ENCODE measurements around the gene KCNJ9. TPM values are rescaled to one million over a fixed set of nuclear protein-coding genes. Genes with fewer than 3 reads are reported as not detected.

KCNJ9 gene
- total RNA-seq, 1 experiment from 2014 or later = 0.05 TPM

DNA sequence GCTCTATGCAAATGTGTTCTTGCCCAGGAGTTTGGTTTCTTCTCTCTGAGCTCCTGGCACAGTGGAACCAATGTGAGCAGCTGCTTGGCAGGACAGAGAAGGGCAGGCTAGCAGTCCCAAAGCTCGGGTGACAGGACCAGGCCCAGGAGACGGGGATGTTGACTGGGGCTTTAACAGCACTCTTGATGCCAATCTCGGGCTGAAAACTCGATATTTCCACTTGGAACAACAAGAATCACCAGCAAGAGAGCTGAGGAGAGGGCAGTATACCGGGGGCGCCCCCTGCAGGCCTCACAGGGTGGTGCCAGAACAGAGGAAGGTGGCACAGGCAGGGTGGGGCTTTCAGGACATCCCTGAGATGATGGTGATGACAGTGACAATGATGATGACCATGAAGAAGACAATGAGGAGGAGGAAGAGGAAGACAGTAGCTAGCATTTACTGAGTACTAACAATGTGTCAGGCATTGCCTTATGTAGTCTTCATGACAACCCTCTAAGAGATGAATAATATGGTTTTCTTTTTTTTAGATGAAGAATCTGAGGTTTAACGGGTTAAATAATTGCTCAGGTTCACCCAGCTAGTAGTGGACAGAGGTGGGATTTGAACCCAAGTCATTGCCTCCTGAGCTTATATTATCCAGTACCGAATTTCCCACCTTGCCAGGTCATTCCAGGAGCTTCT, 2.7 kb upstream of the KCNJ9 start:
- Histone ChIP-seq H3K27me3 (ENCODE audit: insufficient read depth, low read length) (peaks cover 26% of the 10 kb centered on the region), H3K36me3 (ENCODE audit: control insufficient read depth in 1 of 2, insufficient read depth in 2 of 2, low read length in 2 of 2) (no peaks in the 10 kb centered on the region), H4K20me1 (ENCODE audit: insufficient read depth) (no peaks in the 10 kb centered on the region), H2AFZ (ENCODE audit: low read depth, low read length, poor library complexity, severe bottlenecking) (no peak overlapping the region), H3K27ac (ENCODE audit: low read depth, low read length) (no peak overlapping the region), H3K4me2 (ENCODE audit: low read length) (peak overlapping the region; percentile 15; the same call in 1 of the 2 replicates), H3K4me1 (ENCODE audit: control insufficient read depth in 1 of 2, insufficient read depth in 2 of 2, low read length in 2 of 2) (no peaks in the 10 kb centered on the region; a peak in 1 of 4 replicates), H3K9ac (ENCODE audit: low read length) (no peak overlapping the region), H3K4me3 (replicated peaks in 1 of 2; ENCODE audit: low read depth in 1 of 2, low read length in 2 of 2) (no peak overlapping the region), H3K9me2 (ENCODE audit: insufficient read depth) (no peaks in the 10 kb centered on the region), H3K79me2 (ENCODE audit: insufficient read depth, low read length) (no peaks in the 10 kb centered on the region), H3K9me3 (ENCODE audit: control insufficient read depth in 1 of 2, insufficient read depth in 1 of 2, low read depth in 1 of 2, low read length in 2 of 2) (no peaks in the 10 kb centered on the region)
- ChIA-PET RAD21 (ENCODE audit: low non-redundant PET in 1 of 2, low total read pairs in 2 of 2, uncharacterized antibody in 2 of 2, unreplicated experiment in 2 of 2) (interaction anchor here (1.0 to 1.7 kb wide), 3 partner anchors 20 to 32 kb away, joined by 3 to 7 read pairs (median 4); no protein-coding TSS in a partner anchor), POLR2A (interaction anchor here (0.6 kb wide), 1 partner anchor 8 kb away, joined by 3 read pairs; the partner anchor contains the start of gene KCNJ10), CTCF (interaction anchor here (0.6 to 3.8 kb wide), 19 partner anchors 8 to 298 kb away, joined by 3 to 33 read pairs (median 5); partner anchors contain the start of genes DCAF8, IGSF8 and KCNJ10)
- TF ChIP-seq, protein P1, sequence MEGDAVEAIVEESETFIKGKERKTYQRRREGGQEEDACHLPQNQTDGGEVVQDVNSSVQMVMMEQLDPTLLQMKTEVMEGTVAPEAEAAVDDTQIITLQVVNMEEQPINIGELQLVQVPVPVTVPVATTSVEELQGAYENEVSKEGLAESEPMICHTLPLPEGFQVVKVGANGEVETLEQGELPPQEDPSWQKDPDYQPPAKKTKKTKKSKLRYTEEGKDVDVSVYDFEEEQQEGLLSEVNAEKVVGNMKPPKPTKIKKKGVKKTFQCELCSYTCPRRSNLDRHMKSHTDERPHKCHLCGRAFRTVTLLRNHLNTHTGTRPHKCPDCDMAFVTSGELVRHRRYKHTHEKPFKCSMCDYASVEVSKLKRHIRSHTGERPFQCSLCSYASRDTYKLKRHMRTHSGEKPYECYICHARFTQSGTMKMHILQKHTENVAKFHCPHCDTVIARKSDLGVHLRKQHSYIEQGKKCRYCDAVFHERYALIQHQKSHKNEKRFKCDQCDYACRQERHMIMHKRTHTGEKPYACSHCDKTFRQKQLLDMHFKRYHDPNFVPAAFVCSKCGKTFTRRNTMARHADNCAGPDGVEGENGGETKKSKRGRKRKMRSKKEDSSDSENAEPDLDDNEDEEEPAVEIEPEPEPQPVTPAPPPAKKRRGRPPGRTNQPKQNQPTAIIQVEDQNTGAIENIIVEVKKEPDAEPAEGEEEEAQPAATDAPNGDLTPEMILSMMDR (IDR thresholded peaks at IDR 0.05 in 2 of 3, conservative IDR thresholded peaks at IDR 0.05 in 1 of 3; ENCODE audit: borderline replicate concordance in 1 of 3, insufficient read depth in 1 of 3, low read depth in 2 of 3, low read length in 2 of 3) = peak; percentile 82 to 98 (median 97)
- TF ChIP-seq RAD21 (IDR thresholded peaks at IDR 0.05; ENCODE audit: low read depth) (peak; percentile 74), TCF7L2 (IDR thresholded peaks at IDR 0.05; ENCODE audit: borderline replicate concordance, extremely low read depth, insufficient read depth, insufficient read length) (no peak)
- intact Hi-C loops (cut with micrococcal nuclease) = loop anchor here (1.0 to 2.0 kb wide), 2 partner anchors 32 to 142 kb away; no protein-coding TSS in a partner anchor
- ATAC-seq (peak; percentile 95), DNase-seq (ENCODE audit: low read depth, low spot score) (peak; percentile 23)
- no TSS peak for BruUV-seq (replicated peaks)

DNA sequence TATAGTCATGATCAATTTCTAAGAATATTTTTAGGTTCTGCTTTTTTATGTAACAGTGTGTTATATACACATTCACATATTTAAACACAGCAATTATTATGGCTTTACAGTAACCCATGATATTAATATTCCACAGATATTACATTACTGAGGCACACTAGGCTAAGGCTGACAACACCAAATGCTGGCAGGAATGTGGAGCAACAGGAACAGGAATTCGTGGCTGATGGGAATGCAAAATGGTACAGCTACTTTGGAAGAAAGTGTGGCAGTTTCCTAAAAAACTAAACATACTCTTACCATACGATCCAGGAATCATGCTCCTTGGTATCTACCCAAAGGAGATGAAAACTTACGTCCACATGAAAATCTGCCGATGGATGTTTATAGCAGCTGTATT, 1.9 kb upstream of the KCNJ9 start:
- BruUV-seq (replicated peaks) = no TSS peak
- intact Hi-C loops (cut with micrococcal nuclease) = loop anchor here (2.0 kb wide), 1 partner anchor 143 kb away; no protein-coding TSS in a partner anchor
- Histone ChIP-seq H3K27me3 (ENCODE audit: insufficient read depth, low read length) (peaks cover 26% of the 10 kb centered on the region), H3K27ac (ENCODE audit: low read depth, low read length) (no peak overlapping the region), H4K20me1 (ENCODE audit: insufficient read depth) (no peaks in the 10 kb centered on the region), H3K9ac (ENCODE audit: low read length) (no peak overlapping the region), H3K4me3 (replicated peaks in 1 of 2; ENCODE audit: low read depth in 1 of 2, low read length in 2 of 2) (no peak overlapping the region), H3K4me1 (ENCODE audit: control insufficient read depth in 1 of 2, insufficient read depth in 2 of 2, low read length in 2 of 2) (no peaks in the 10 kb centered on the region; a peak in 2 of 4 replicates), H3K36me3 (ENCODE audit: control insufficient read depth in 1 of 2, insufficient read depth in 2 of 2, low read length in 2 of 2) (no peaks in the 10 kb centered on the region), H3K9me3 (ENCODE audit: control insufficient read depth in 1 of 2, insufficient read depth in 1 of 2, low read depth in 1 of 2, low read length in 2 of 2) (no peaks in the 10 kb centered on the region), H3K9me2 (ENCODE audit: insufficient read depth) (no peaks in the 10 kb centered on the region), H3K4me2 (ENCODE audit: low read length) (no peak overlapping the region), H2AFZ (ENCODE audit: low read depth, low read length, poor library complexity, severe bottlenecking) (no peak overlapping the region), H3K79me2 (ENCODE audit: insufficient read depth, low read length) (no peaks in the 10 kb centered on the region)
- DNase-seq (ENCODE audit: low read depth, low spot score) = no peak
- ChIA-PET CTCF (interaction anchor here (1.5 to 3.8 kb wide), 8 partner anchors 9 to 297 kb away, joined by 5 to 33 read pairs (median 10); partner anchors contain the start of gene IGSF8), POLR2A (interaction anchor here (0.6 kb wide), 1 partner anchor 9 kb away, joined by 3 read pairs; the partner anchor contains the start of gene KCNJ10), RAD21 (ENCODE audit: low non-redundant PET in 1 of 2, low total read pairs in 2 of 2, uncharacterized antibody in 2 of 2, unreplicated experiment in 2 of 2) (interaction anchor here in 1 of 2 experiments (1.4 kb wide), 1 partner anchor 21 kb away, joined by 4 read pairs; no protein-coding TSS in a partner anchor)
- TF ChIP-seq FOSL1 (IDR thresholded peaks at IDR 0.05; ENCODE audit: low read depth) (no peak), RAD21 (IDR thresholded peaks at IDR 0.05; ENCODE audit: low read depth) (no peak), EGR1 (IDR thresholded peaks at IDR 0.05; ENCODE audit: low read depth) (no peak), TCF7L2 (IDR thresholded peaks at IDR 0.05; ENCODE audit: borderline replicate concordance, extremely low read depth, insufficient read depth, insufficient read length) (no peak), JUND (IDR thresholded peaks at IDR 0.05) (no peak), EZH2 (IDR thresholded peaks at IDR 0.05) (no peak), POLR2AphosphoS5 (IDR thresholded peaks at IDR 0.05; ENCODE audit: low read depth, low read length) (no peak), EZH2phosphoT487 (IDR thresholded peaks at IDR 0.05; ENCODE audit: borderline replicate concordance) (no peak), SRF (IDR thresholded peaks at IDR 0.05; ENCODE audit: low read depth) (no peak), SIN3A (IDR thresholded peaks at IDR 0.05; ENCODE audit: low read depth) (no peak)
- no peak for ATAC-seq
